K562 (cell line): Measurements from ENCODE around the gene ELMO3. TPM values are rescaled to one million over a fixed set of nuclear protein-coding genes. Genes with fewer than 3 reads are reported as not detected.
A peak's percentile ranks its signal among the peaks of the same experiment; 100 is the strongest.

Experiments used
- ATAC-seq: fragments of 200-7000 bp; cut with Tn5 transposase; 3 replicates; pipeline ENCODE4 v1.9.1; 2020; ENCODE audit warnings: moderate library complexity
- BruUV-seq: library from RNA; stranded (reverse); fragments of 400-500 nt; replicated peaks from 2 replicates; lab custom pipeline; 2021; lab: Mats Ljungman, UMichigan
- CTCF ChIA-PET: fragments of 300-600 bp; formaldehyde crosslinking; extraction: SDS; loops from one replicate; lab custom pipeline; 2021; ENCODE audit warnings: low intra/inter-chr PET ratio; lab: Yijun Ruan, JAX
- POLR2A ChIA-PET: fragments of 300-600, 350-650 bp; sonication (Branson Sonifier 250); formaldehyde crosslinking; extraction: SDS; loops from one replicate; lab custom pipeline; 2021; ENCODE audit warnings: antibody characterized with exemption, inconsistent platforms; lab: Yijun Ruan, JAX
- DNase-seq, 4 experiments: peaks; one replicate each; pipeline versions ENCODE4 v3.0.0 to v3.0.0-alpha.2; 2011 to 2018; ENCODE audit warnings: low spot score in 3 of 4, mixed read lengths in 3 of 4; ENCODE audit errors: extremely low read depth in 1 of 4
- FAIRE-seq: peaks from 2 replicates; lab custom pipeline; 2011; peaks lifted over from hg19 to GRCh38; lab: Jason Lieb, UNC
- H2AFZ ChIP-seq: 2 replicates; pipeline ENCODE4 v1.6.0; 2011; ENCODE audit warnings: low read depth, low read length, control low read depth, inconsistent platforms
- H3K27ac ChIP-seq: fragments of 200-600 bp; 3 replicates; pipeline ENCODE4 v1.8.0; 2011; ENCODE audit warnings: low read depth, mild to moderate bottlenecking, control low read depth, inconsistent platforms, low read length, moderate library complexity, mixed read lengths; ENCODE audit errors: extremely low read depth
- H3K27me3 ChIP-seq, 2 experiments: fragments of 300-600 bp in 1 of 2; 2 replicates in 1 of 2; 3 replicates in 1 of 2; pipeline versions ENCODE4 v1.6.0 to v1.8.0; 2011; ENCODE audit warnings: inconsistent platforms in 2 of 2, low read length in 2 of 2, mild to moderate bottlenecking in 1 of 2, mixed read lengths in 1 of 2, moderate library complexity in 1 of 2; ENCODE audit not compliant: control insufficient read depth in 2 of 2, insufficient read depth in 2 of 2
- H3K36me3 ChIP-seq: fragments of 300-600 bp; 3 replicates; pipeline ENCODE4 v1.8.0; 2011; ENCODE audit warnings: mild to moderate bottlenecking, low read length, inconsistent platforms; ENCODE audit not compliant: control insufficient read depth, insufficient read depth
- H3K4me1 ChIP-seq, 2 experiments: fragments of 200-600 bp in 1 of 2; replicated peaks in 1 of 2; 2 replicates in 1 of 2; 3 replicates in 1 of 2; pipeline versions ENCODE4 v1.5.1 to v1.8.0; 2011; ENCODE audit warnings: inconsistent platforms in 2 of 2, low read length in 2 of 2, mild to moderate bottlenecking in 1 of 2, mixed read lengths in 1 of 2, moderate library complexity in 1 of 2; ENCODE audit not compliant: control insufficient read depth in 2 of 2, insufficient read depth in 2 of 2
- H3K4me2 ChIP-seq: 2 replicates; pipeline ENCODE4 v1.6.1; 2011; ENCODE audit warnings: low read length, control low read depth, inconsistent platforms, mixed read lengths; ENCODE audit not compliant: insufficient read depth
- H3K4me3 ChIP-seq: fragments of 200-600 bp; sonication (generic), shearing (Covaris generic); 2 replicates; pipeline ENCODE4 v1.5.1; 2016; ENCODE audit warnings: control low read depth, inconsistent platforms
- H3K79me2 ChIP-seq: fragments of 200-600 bp; 3 replicates; pipeline ENCODE4 v1.8.0; 2011; ENCODE audit warnings: low read length, inconsistent platforms; ENCODE audit not compliant: control insufficient read depth, insufficient read depth
- H3K9ac ChIP-seq, 2 experiments: 2 replicates each; pipeline versions ENCODE4 v1.6.0 to v1.6.1; 2011; ENCODE audit warnings: low read depth in 2 of 2, low read length in 2 of 2, control low read depth in 1 of 2, inconsistent platforms in 1 of 2, mild to moderate bottlenecking in 1 of 2, mixed read lengths in 1 of 2; ENCODE audit not compliant: insufficient read depth in 1 of 2
- H3K9me1 ChIP-seq: one replicate; pipeline ENCODE4 v1.6.0; 2011; ENCODE audit warnings: inconsistent platforms, mild to moderate bottlenecking, low read length, moderate library complexity; ENCODE audit not compliant: control insufficient read depth, insufficient read depth
- H3K9me3 ChIP-seq: replicated peaks from 2 replicates; pipeline ENCODE4 v1.5.1; 2011; ENCODE audit warnings: low read depth, low read length, inconsistent platforms; ENCODE audit not compliant: control insufficient read depth, insufficient read depth
- H4K20me1 ChIP-seq: replicated peaks from 2 replicates; pipeline ENCODE4 v1.6.1; 2011; ENCODE audit warnings: low read length, inconsistent platforms, mixed read lengths; ENCODE audit not compliant: control insufficient read depth, insufficient read depth
- ARID1B ChIP-seq: fragments of 450-650 bp; IDR thresholded peaks from 2 replicates; pipeline ENCODE4 v1.6.1; 2016; ENCODE audit warnings: antibody characterized with exemption, mild to moderate bottlenecking, inconsistent platforms
- GTF3C2 ChIP-seq: IDR thresholded peaks from 3 replicates; pipeline ENCODE4 v1.6.1; 2011; ENCODE audit warnings: borderline replicate concordance, mild to moderate bottlenecking, moderate library complexity; ENCODE audit not compliant: insufficient read length; ENCODE audit errors: extremely low read depth
- MAFF ChIP-seq: IDR thresholded peaks from 2 replicates; pipeline ENCODE4 v1.6.1; 2012; ENCODE audit warnings: low read length, improper control_type of control experiment
- MCM3 ChIP-seq: fragments of 450-650 bp; IDR thresholded peaks from 2 replicates; pipeline ENCODE4 v1.6.1; 2016
- MITF ChIP-seq: IDR thresholded peaks from 2 replicates; pipeline ENCODE4 v1.6.1; 2014; ENCODE audit warnings: antibody characterized with exemption
- NR4A1 ChIP-seq, 2 experiments: fragments of 250-450 bp in 1 of 2; fragments of 450-650 bp in 1 of 2; sonication (Bioruptor Pico) in 1 of 2; IDR thresholded peaks; 2 replicates each; pipeline versions ENCODE4 v1.4.0 to v1.6.1; 2016 to 2020; ENCODE audit warnings: mild to moderate bottlenecking in 2 of 2, missing compliant biosample characterization in 1 of 2, missing genetic modification characterization in 1 of 2, moderate library complexity in 1 of 2
- POU5F1 ChIP-seq: fragments of 150-350 bp; IDR thresholded peaks from 2 replicates; pipeline ENCODE4 v1.6.1; 2014; ENCODE audit warnings: borderline replicate concordance, low read length, low read depth, mild to moderate bottlenecking; ENCODE audit not compliant: partially characterized antibody
- PRMT5 ChIP-seq: sonication (generic); formaldehyde crosslinking; IDR thresholded peaks from 2 replicates; pipeline ENCODE4 v1.5.0; 2020; ENCODE audit warnings: missing genetic modification reagents
- SNIP1 ChIP-seq: fragments of 450-650 bp; IDR thresholded peaks from 2 replicates; pipeline ENCODE4 v1.7.1; 2017; ENCODE audit warnings: low read depth, mild to moderate bottlenecking
- SRSF7 ChIP-seq: fragments of 200-400 bp; formaldehyde crosslinking; optimal IDR thresholded peaks from 2 replicates; pipeline ENCODE3; 2017; ENCODE audit warnings: mild to moderate bottlenecking, low read depth, low read length
- TEAD4 ChIP-seq, 2 experiments: sonication (generic) in 1 of 2; formaldehyde crosslinking in 1 of 2; IDR thresholded peaks; 2 replicates each; pipeline versions ENCODE4 v1.6.1 to v1.8.0; 2012 to 2022; ENCODE audit warnings: borderline replicate concordance in 1 of 2, inconsistent platforms in 1 of 2, low read length in 1 of 2, mild to moderate bottlenecking in 1 of 2, missing genetic modification reagents in 1 of 2
- TFAM ChIP-seq: fragments of 250-450 bp; sonication (Bioruptor Pico); conservative IDR thresholded peaks from 2 replicates; pipeline ENCODE4 v1.5.0; 2021; ENCODE audit warnings: mild to moderate bottlenecking, moderate library complexity
- TFE3 ChIP-seq: fragments of 450-650 bp; formaldehyde crosslinking; IDR thresholded peaks from 2 replicates; pipeline ENCODE4 v1.4.0; 2020; ENCODE audit warnings: mild to moderate bottlenecking, mixed read lengths
- ZNF263 ChIP-seq: sonication (generic); formaldehyde crosslinking; IDR thresholded peaks from 2 replicates; pipeline ENCODE4 v1.8.0; 2022; ENCODE audit warnings: mild to moderate bottlenecking, missing genetic modification reagents, borderline replicate concordance
- ZNF561 ChIP-seq: fragments of 450-650 bp; formaldehyde crosslinking; conservative IDR thresholded peaks from 2 replicates; pipeline ENCODE4 v1.4.0; 2020; ENCODE audit warnings: mild to moderate bottlenecking, moderate library complexity
- WGBS: fragments of 100-300 bp; shearing (Covaris generic); methylation state at CpG from one replicate; pipeline ENCODE4 v1.1.6; 2016; ENCODE audit warnings: low coverage, mixed read lengths; ENCODE audit not compliant: insufficient coverage; ENCODE audit errors: missing lambda C conversion rate; 5-methylcytosine and 5-hydroxymethylcytosine counted together
- in situ Hi-C: fragments of 300-500 bp; cut with MboI; formaldehyde crosslinking; loops from 4 replicates; pipeline ENCODE4 v1.15.0; 2018; ENCODE audit warnings: inconsistent platforms, mixed read lengths
- intact Hi-C: fragments of 100-400 bp; cut with micrococcal nuclease; formaldehyde crosslinking; loops from 2 replicates; pipeline ENCODE4 v1.14.2; 2022
- polyA plus RNA-seq, 8 experiments: library from polyadenylated mRNA; depleted of rRNA in 4 of 8; stranded (reverse) in 5 of 8; unstranded in 3 of 8; fragments of >200 nt; fragmentation: Nextera tagmentation in 2 of 8; fragmentation: Illumina TruSeq in 1 of 8; extraction: Ambion mirVana in 2 of 8; extraction: Trizol in 1 of 8; gene quantifications; 2 replicates each; pipeline versions ENCODE4 v1.2.1 to v1.2.3, GENCODE V29; 2011 to 2014; ENCODE audit warnings: inconsistent platforms in 1 of 8, missing spikeins in 1 of 8
- total RNA-seq, 7 experiments: library from RNA; depleted of rRNA in 6 of 7; stranded (reverse); fragments of >200 nt in 6 of 7; fragmentation: Illumina TruSeq in 2 of 7; extraction: Trizol in 2 of 7; gene quantifications; 2 replicates each; pipeline versions ENCODE4 v1.2.1 to v1.2.3, GENCODE V29; 2011 to 2021; ENCODE audit warnings: low replicate concordance in 1 of 7

Gene ELMO3
- total and polyA plus RNA-seq, 9 of the 15 experiments (the other 6 are each of a cell fraction or from before 2014, with no cell fraction given) = 0.04 to 5.1 (median 1.5) TPM

GRCh38 chr16:67163164-67163998 lies 35.5 kb upstream of the ELMO3 start:
- H3K4me1 ChIP-seq = peaks cover 20 to 86% of the 10 kb centered on the region in 2 experiments
- ATAC-seq = no peak
- H3K79me2 ChIP-seq = peaks cover 28% of the 10 kb centered on the region
- no peak overlapping the region for H3K27ac ChIP-seq
- 97% methylated on average over 46 of the region's 99 CpGs for WGBS
- in situ Hi-C loops (loop anchor here (25.0 kb wide), 1 partner anchor 201 kb away; the partner anchor contains the start of gene CES3), intact Hi-C loops (no loop called here)
- DNase-seq = no peak
- H3K9me3 ChIP-seq = no peaks in the 10 kb centered on the region
- no peaks in the 10 kb centered on the region for H3K27me3 ChIP-seq
- H3K9me1 ChIP-seq = no peaks in the 10 kb centered on the region
- H2AFZ ChIP-seq = no peak overlapping the region
- no peak overlapping the region for H3K4me2 ChIP-seq
- peaks cover 13% of the 10 kb centered on the region; the same call in 2 of the 3 replicates for H3K36me3 ChIP-seq
- no peak overlapping the region for H3K4me3 ChIP-seq
- ChIA-PET CTCF (no interaction called here), POLR2A (interaction anchor here (1.3 kb wide), 1 partner anchor 24 kb away, joined by 3 read pairs; no protein-coding TSS in a partner anchor)
- no TSS peak for BruUV-seq
- no peaks in the 10 kb centered on the region for H4K20me1 ChIP-seq
- H3K9ac ChIP-seq = peak overlapping the region in 1 of 2 experiments; percentile 7; a peak in 1 of 4 replicates
- FAIRE-seq = no peak
- TF ChIP-seq SNIP1 = no peak
- TF ChIP-seq ZNF561 = no peak
- no peak for TF ChIP-seq TEAD4 (IDR thresholded peaks at IDR 0.05; ENCODE audit: low read length)
- TF ChIP-seq TEAD4 (CRISPR knock-in tag; IDR thresholded peaks at IDR 0.05; ENCODE audit: borderline replicate concordance) = no peak
- TF ChIP-seq POU5F1 = no peak
- no peak for TF ChIP-seq ARID1B
- no peak for TF ChIP-seq MAFF
- TF ChIP-seq TFAM = no peak
- TF ChIP-seq SRSF7 = peak; percentile 25
- TF ChIP-seq MCM3 = no peak
- no peak for TF ChIP-seq ZNF263
- TF ChIP-seq MITF = no peak
- no peak for TF ChIP-seq GTF3C2
- no peak for TF ChIP-seq NR4A1 (CRISPR knock-in tag; IDR thresholded peaks at IDR 0.05)
- no peak for TF ChIP-seq NR4A1 (tag; IDR thresholded peaks at IDR 0.05)
- TF ChIP-seq PRMT5 = no peak
- TF ChIP-seq TFE3 (CRISPR knock-in tag) = no peak
